Liver (tissue), 9 donors: ENCODE results near the gene SLC36A4. TPM values are rescaled to one million over a fixed set of nuclear protein-coding genes. Genes with fewer than 3 reads are reported as not detected.
A peak's percentile ranks its signal among the peaks of the same experiment; 100 is the strongest.

Source experiments
- DNase-seq: peaks from one replicate; pipeline ENCODE4 v3.0.0-alpha.2; 2017; ENCODE audit warnings: low spot score
- H3K27ac ChIP-seq, 2 donors: one replicate each; pipeline ENCODE4 v1.7.0; 2013; ENCODE audit warnings: inconsistent platforms in 2 of 2, low read length in 2 of 2, control low read depth in 1 of 2, low read depth in 1 of 2, mild to moderate bottlenecking in 1 of 2
- H3K27me3 ChIP-seq, 4 donors: one replicate each; pipeline versions ENCODE4 v1.6.1 to v1.7.0; 2013; ENCODE audit warnings: low read length in 3 of 4, inconsistent platforms in 1 of 4, mild to moderate bottlenecking in 1 of 4, moderate library complexity in 1 of 4; ENCODE audit not compliant: control insufficient read depth in 4 of 4, insufficient read depth in 4 of 4
- H3K36me3 ChIP-seq, 4 donors: one replicate each; pipeline versions ENCODE4 v1.6.1 to v1.7.0; 2013; ENCODE audit warnings: low read length in 3 of 4, mild to moderate bottlenecking in 3 of 4, low read depth in 1 of 4, moderate library complexity in 1 of 4; ENCODE audit not compliant: control insufficient read depth in 4 of 4, insufficient read depth in 3 of 4
- H3K4me1 ChIP-seq, 4 donors: one replicate each; pipeline versions ENCODE4 v1.6.1 to v1.7.0; 2013; ENCODE audit warnings: low read length in 3 of 4, mild to moderate bottlenecking in 3 of 4, moderate library complexity in 1 of 4; ENCODE audit not compliant: control insufficient read depth in 4 of 4, insufficient read depth in 4 of 4
- H3K4me3 ChIP-seq, 3 donors: one replicate each; pipeline versions ENCODE4 v1.6.1 to v1.7.0; 2013; ENCODE audit warnings: low read length in 3 of 3, control low read depth in 1 of 3, low read depth in 1 of 3, mild to moderate bottlenecking in 1 of 3
- H3K9ac ChIP-seq, 2 donors: one replicate each; pipeline ENCODE4 v1.7.0; 2013; ENCODE audit warnings: low read length in 2 of 2, mild to moderate bottlenecking in 2 of 2, moderate library complexity in 2 of 2, control low read depth in 1 of 2, low read depth in 1 of 2
- H3K9me3 ChIP-seq, 4 donors: one replicate each; pipeline versions ENCODE4 v1.6.1 to v1.7.0; 2013; ENCODE audit warnings: low read length in 3 of 4; ENCODE audit not compliant: control insufficient read depth in 4 of 4
- CTCF ChIP-seq: fragments of 150-350 bp; IDR thresholded peaks from 2 replicates; pipeline ENCODE4 v1.5.1; 2017; ENCODE audit warnings: improper control_type of control experiment, low read depth, low read length; ENCODE audit not compliant: missing input control
- FOXA1 ChIP-seq: IDR thresholded peaks from 2 replicates; pipeline ENCODE4 v1.6.1; 2016; ENCODE audit warnings: antibody characterized with exemption
- FOXA2 ChIP-seq: IDR thresholded peaks from 2 replicates; pipeline ENCODE4 v1.6.1; 2016; ENCODE audit warnings: antibody characterized with exemption
- GABPA ChIP-seq, 2 donors: IDR thresholded peaks in 1 of 2; conservative IDR thresholded peaks in 1 of 2; 2 replicates each; pipeline ENCODE4 v1.6.1; 2016; ENCODE audit warnings: antibody characterized with exemption in 2 of 2, mild to moderate bottlenecking in 1 of 2, moderate library complexity in 1 of 2
- HNF4A ChIP-seq, 2 donors: conservative IDR thresholded peaks; 2 replicates each; pipeline ENCODE4 v1.6.1; 2016; ENCODE audit warnings: antibody characterized with exemption in 2 of 2, mild to moderate bottlenecking in 2 of 2
- HNF4G ChIP-seq: IDR thresholded peaks from 2 replicates; pipeline ENCODE4 v1.6.1; 2016; ENCODE audit warnings: antibody characterized with exemption
- JUND ChIP-seq, 2 donors: IDR thresholded peaks; 2 replicates each; pipeline ENCODE4 v1.6.1; 2016; ENCODE audit warnings: antibody characterized with exemption in 2 of 2
- NR2F2 ChIP-seq: IDR thresholded peaks from 2 replicates; pipeline ENCODE4 v1.6.1; 2016; ENCODE audit warnings: antibody characterized with exemption
- RAD21 ChIP-seq, 2 donors: IDR thresholded peaks; 2 replicates each; pipeline ENCODE4 v1.6.1; 2016; ENCODE audit warnings: antibody characterized with exemption in 2 of 2, mild to moderate bottlenecking in 2 of 2
- REST ChIP-seq: IDR thresholded peaks from 2 replicates; pipeline ENCODE4 v1.6.1; 2016; ENCODE audit warnings: antibody characterized with exemption, mild to moderate bottlenecking
- RXRA ChIP-seq, 2 donors: IDR thresholded peaks; 2 replicates each; pipeline ENCODE4 v1.6.1; 2017 to 2018; ENCODE audit warnings: antibody characterized with exemption in 2 of 2, mild to moderate bottlenecking in 1 of 2
- SP1 ChIP-seq: IDR thresholded peaks from 2 replicates; pipeline ENCODE4 v1.6.1; 2018; ENCODE audit warnings: antibody characterized with exemption, mild to moderate bottlenecking
- TAF1 ChIP-seq: conservative IDR thresholded peaks from 2 replicates; pipeline ENCODE4 v1.6.1; 2016; ENCODE audit warnings: antibody characterized with exemption, mild to moderate bottlenecking
- ZBTB33 ChIP-seq: IDR thresholded peaks from 2 replicates; pipeline ENCODE4 v1.6.1; 2016; ENCODE audit warnings: antibody characterized with exemption
- WGBS: extraction: QIAGEN DNeasy Blood & Tissue Kit; methylation state at CpG from one replicate; pipeline ENCODE4 v1.1.7; 2013; 5-methylcytosine and 5-hydroxymethylcytosine counted together
- polyA plus RNA-seq, 2 donors: library from polyadenylated mRNA; stranded (reverse) in 1 of 2; unstranded in 1 of 2; fragments of 200-250 nt in 1 of 2; fragments of >200 nt in 1 of 2; fragmentation: Nextera tagmentation in 1 of 2; extraction: Ambion mirVana in 1 of 2; gene quantifications; one replicate each; pipeline versions ENCODE4 v1.2.1 to v1.2.3, GENCODE V29; 2013 to 2015
- total RNA-seq, 2 donors: library from RNA; depleted of rRNA; stranded (reverse); fragments of >200 nt; gene quantifications; one replicate each; pipeline ENCODE4 v1.2.3, GENCODE V29; 2014
- TF ChIP-seq, protein P1 (sequence below): IDR thresholded peaks from 2 replicates; pipeline ENCODE4 v1.6.1; 2016; ENCODE audit warnings: antibody characterized with exemption
- TF ChIP-seq, protein P2 (sequence below): IDR thresholded peaks from 2 replicates; pipeline ENCODE4 v1.6.1; 2016; ENCODE audit warnings: antibody characterized with exemption
- donor health status: healthy.
- donor health status: healthy.
- donor health status: healthy.
- donor health status: healthy.
- donor health status: healthy.

SLC36A4 gene
- total and polyA plus RNA-seq, 4 donors = 6.4 to 11.7 (median 7.4) TPM

DNA sequence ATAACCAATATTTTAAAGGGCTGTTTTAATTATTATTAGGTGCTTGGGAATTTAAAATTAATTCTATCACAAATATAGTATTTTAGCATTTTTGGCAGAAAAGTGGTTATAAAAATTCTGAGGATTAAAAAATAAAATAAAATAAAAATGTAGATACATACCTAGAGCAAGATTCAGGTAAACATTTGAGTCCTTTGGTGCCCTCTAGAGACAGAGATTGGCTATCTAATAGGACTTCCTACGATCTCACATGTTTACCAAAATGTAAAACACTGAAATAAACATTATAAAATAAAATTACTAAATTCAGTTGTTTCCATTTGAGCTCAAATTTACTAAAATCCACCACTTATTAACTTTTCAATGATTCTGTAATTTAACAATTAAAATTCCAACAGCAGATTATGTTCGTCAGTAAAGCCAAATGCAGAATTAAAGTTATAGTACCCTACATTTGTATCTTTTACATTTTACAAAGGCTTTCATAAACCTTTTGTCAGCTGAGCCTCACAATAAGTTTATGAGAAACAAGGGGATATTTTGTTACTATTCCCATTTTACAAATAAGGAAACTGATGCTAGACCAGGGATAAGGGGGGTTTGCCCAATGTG lies 27.7 kb downstream of the SLC36A4 start:
- Histone ChIP-seq H3K9ac (no peak overlapping the region), H3K27me3 (no peaks in the 10 kb centered on the region), H3K4me1 (no peaks in the 10 kb centered on the region), H3K36me3 (no peaks in the 10 kb centered on the region), H3K9me3 (no peaks in the 10 kb centered on the region), H3K27ac (no peak overlapping the region), H3K4me3 (no peak overlapping the region)
- 36% methylated on average over 2 of the region's 2 CpGs for WGBS
- DNase-seq = no peak
- TF ChIP-seq, protein P1, sequence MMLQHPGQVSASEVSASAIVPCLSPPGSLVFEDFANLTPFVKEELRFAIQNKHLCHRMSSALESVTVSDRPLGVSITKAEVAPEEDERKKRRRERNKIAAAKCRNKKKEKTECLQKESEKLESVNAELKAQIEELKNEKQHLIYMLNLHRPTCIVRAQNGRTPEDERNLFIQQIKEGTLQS = no peak
- no peak for TF ChIP-seq NR2F2
- no peak for TF ChIP-seq ZBTB33
- no peak for TF ChIP-seq JUND (IDR thresholded peaks at IDR 0.05)
- TF ChIP-seq FOXA2 = no peak
- peak; percentile 67 to 68 for TF ChIP-seq RAD21 (IDR thresholded peaks at IDR 0.05)
- peak; percentile 40 for TF ChIP-seq CTCF
- no peak for TF ChIP-seq GABPA (IDR thresholded peaks at IDR 0.05 in 1 of 2, conservative IDR thresholded peaks at IDR 0.05 in 1 of 2)
- TF ChIP-seq HNF4G = no peak
- no peak for TF ChIP-seq REST
- no peak for TF ChIP-seq HNF4A (conservative IDR thresholded peaks at IDR 0.05)
- no peak for TF ChIP-seq FOXA1
- TF ChIP-seq, protein P2, sequence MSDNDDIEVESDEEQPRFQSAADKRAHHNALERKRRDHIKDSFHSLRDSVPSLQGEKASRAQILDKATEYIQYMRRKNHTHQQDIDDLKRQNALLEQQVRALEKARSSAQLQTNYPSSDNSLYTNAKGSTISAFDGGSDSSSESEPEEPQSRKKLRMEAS = no peak
- no peak for TF ChIP-seq SP1
- no peak for TF ChIP-seq TAF1

GRCh38 chr11:93169143-93169542 lies 28.6 kb downstream of the SLC36A4 start:
- peaks cover 0 to 6% (median 0%) of the 10 kb centered on the region in 4 donors for H3K36me3 ChIP-seq
- no peak for DNase-seq
- H3K4me3 ChIP-seq = no peak overlapping the region
- WGBS = 96% methylated on average over 2 of the region's 2 CpGs
- H3K4me1 ChIP-seq = no peaks in the 10 kb centered on the region
- no peaks in the 10 kb centered on the region for H3K27me3 ChIP-seq
- no peaks in the 10 kb centered on the region for H3K9me3 ChIP-seq
- no peak overlapping the region for H3K27ac ChIP-seq
- TF ChIP-seq REST (no peak), RXRA (IDR thresholded peaks at IDR 0.05) (no peak), TAF1 (no peak), SP1 (no peak), ZBTB33 (no peak), NR2F2 (no peak), FOXA1 (no peak)
- TF ChIP-seq, protein P2 = no peak
- H3K9ac ChIP-seq = no peak overlapping the region
